Measurements from ENCODE around the gene HAS3.

- TF ChIP-seq CTCF (IDR thresholded peaks at IDR 0.05; ENCODE audit: insufficient read depth, low read length, poor library complexity, severe bottlenecking) = no peak
- no peak for TF ChIP-seq EZH2phosphoT487 (conservative IDR thresholded peaks at IDR 0.05; ENCODE audit: low read length)
These were observed 40.2 kb downstream of the HAS3 start for GRCh38 chr16:69145658-69146057.

Data from SU-DHL-6 (cell line).